ENCODE measurements around the gene METTL1. TPM values are rescaled to one million over a fixed set of nuclear protein-coding genes. Genes with fewer than 3 reads are reported as not detected.

Gene METTL1
- total and polyA plus RNA-seq, 9 of the 15 experiments (the other 6 are each of a cell fraction or from before 2014, with no cell fraction given): 12.6 to 65.9 (median 39.2) TPM

DNA sequence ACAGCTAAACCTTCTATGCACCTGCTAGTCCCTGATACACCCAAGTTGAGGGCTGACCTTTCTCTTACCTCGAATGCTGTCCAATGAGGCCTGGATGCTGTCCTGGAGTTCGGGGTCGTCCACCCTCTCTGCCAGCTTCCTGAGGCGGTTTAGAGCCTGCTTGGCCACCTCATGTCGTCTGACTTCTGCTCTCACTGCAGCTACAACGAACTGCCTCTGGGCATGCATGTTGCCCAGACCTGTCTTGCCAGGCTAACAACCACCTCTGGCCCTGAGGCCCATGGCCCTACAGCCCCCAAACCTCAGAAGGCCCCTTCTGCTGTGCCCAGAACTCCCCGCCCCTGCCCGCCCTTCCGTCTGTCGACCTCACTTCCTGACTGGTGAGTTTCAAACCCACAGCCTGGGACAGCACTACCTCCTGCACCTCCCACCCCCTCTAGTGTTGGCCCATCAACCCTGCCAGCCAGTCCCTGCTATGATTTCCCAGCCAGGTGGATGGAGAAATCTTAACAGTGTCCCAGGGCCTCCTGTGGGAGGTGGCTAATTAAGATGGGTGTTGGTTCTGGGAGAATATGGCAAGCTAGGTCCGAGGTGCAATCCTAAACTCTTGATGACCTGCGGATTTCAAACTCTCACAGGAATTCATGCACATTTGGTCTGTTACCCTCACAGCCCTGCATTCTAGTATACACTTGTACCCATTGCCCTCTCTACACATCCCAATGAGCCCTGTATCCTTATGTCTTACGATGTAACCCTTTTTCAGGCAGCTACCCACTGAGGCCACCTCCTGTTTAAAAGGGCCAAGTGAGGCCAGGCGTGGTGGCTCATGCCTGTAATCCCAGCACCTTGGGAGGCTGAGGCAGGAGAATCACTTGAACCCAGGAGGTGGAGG is 29.8 kb downstream of the METTL1 start:
- H3K9ac ChIP-seq (ENCODE audit: insufficient read depth in 1 of 2, low read depth in 2 of 2, low read length in 2 of 2): peak overlapping the region in 1 of 2 experiments; percentile 75; a peak in 2 of 4 replicates
- in situ Hi-C loops (cut with MboI) (loop anchor here (10.0 kb wide), 1 partner anchor 427 kb away; no protein-coding TSS in a partner anchor), intact Hi-C loops (cut with micrococcal nuclease) (no loop called here)
- H3K27ac ChIP-seq (ENCODE audit: extremely low read depth, low read depth, low read length): no peak overlapping the region
- H3K9me3 ChIP-seq (replicated peaks; ENCODE audit: control insufficient read depth, insufficient read depth, low read depth, low read length): no peaks in the 10 kb centered on the region
- H3K4me2 ChIP-seq (ENCODE audit: insufficient read depth, low read length): 0 out of 2 replicates have a peak overlapping the region, but pooled peaks have one; percentile 17
- DNase-seq (ENCODE audit: extremely low read depth in 1 of 4, low spot score in 3 of 4) (peak in 1 of 4 experiments; percentile 23), FAIRE-seq (no peak), ATAC-seq (no peak)
- H2AFZ ChIP-seq (ENCODE audit: low read depth, low read length): peak overlapping the region; percentile 49; the same call in 1 of the 2 replicates
- H3K27me3 ChIP-seq (ENCODE audit: control insufficient read depth in 2 of 2, insufficient read depth in 2 of 2, low read length in 2 of 2): peaks cover 0 to 19% of the 10 kb centered on the region in 2 experiments; a peak in 3 of 5 replicates
- 20% methylated on average over 14 of the region's 14 CpGs for WGBS (ENCODE audit: insufficient coverage, low coverage, missing lambda C conversion rate)
- ChIA-PET POLR2A (interaction anchor here (0.6 to 1.3 kb wide), 6 partner anchors 11 to 1328 kb away, joined by 3 to 4 read pairs (median 3); partner anchors contain the start of gene DDIT3), CTCF (ENCODE audit: low intra/inter-chr PET ratio) (no interaction called here)
- no TSS peak for BruUV-seq (replicated peaks)
- H3K4me1 ChIP-seq (replicated peaks in 1 of 2; ENCODE audit: control insufficient read depth in 2 of 2, insufficient read depth in 2 of 2, low read length in 2 of 2): peaks cover 7 to 27% of the 10 kb centered on the region in 2 experiments; a peak in 4 of 5 replicates
- no peak overlapping the region for H3K4me3 ChIP-seq
- H3K9me1 ChIP-seq (ENCODE audit: control insufficient read depth, insufficient read depth, low read length): no peaks in the 10 kb centered on the region
- peaks cover 8% of the 10 kb centered on the region; the same call in 1 of the 3 replicates for H3K79me2 ChIP-seq (ENCODE audit: control insufficient read depth, insufficient read depth, low read length)
- no peaks in the 10 kb centered on the region for H4K20me1 ChIP-seq (replicated peaks; ENCODE audit: control insufficient read depth, insufficient read depth, low read length)
- peaks cover 13% of the 10 kb centered on the region for H3K36me3 ChIP-seq (ENCODE audit: control insufficient read depth, insufficient read depth, low read length)
- no peak for TF ChIP-seq SRSF1 (IDR thresholded peaks at IDR 0.05; ENCODE audit: low read depth, low read length)
- TF ChIP-seq ZNF589 (CRISPR knock-in tag; IDR thresholded peaks at IDR 0.05; ENCODE audit: low read depth): no peak
- TF ChIP-seq, protein P1, sequence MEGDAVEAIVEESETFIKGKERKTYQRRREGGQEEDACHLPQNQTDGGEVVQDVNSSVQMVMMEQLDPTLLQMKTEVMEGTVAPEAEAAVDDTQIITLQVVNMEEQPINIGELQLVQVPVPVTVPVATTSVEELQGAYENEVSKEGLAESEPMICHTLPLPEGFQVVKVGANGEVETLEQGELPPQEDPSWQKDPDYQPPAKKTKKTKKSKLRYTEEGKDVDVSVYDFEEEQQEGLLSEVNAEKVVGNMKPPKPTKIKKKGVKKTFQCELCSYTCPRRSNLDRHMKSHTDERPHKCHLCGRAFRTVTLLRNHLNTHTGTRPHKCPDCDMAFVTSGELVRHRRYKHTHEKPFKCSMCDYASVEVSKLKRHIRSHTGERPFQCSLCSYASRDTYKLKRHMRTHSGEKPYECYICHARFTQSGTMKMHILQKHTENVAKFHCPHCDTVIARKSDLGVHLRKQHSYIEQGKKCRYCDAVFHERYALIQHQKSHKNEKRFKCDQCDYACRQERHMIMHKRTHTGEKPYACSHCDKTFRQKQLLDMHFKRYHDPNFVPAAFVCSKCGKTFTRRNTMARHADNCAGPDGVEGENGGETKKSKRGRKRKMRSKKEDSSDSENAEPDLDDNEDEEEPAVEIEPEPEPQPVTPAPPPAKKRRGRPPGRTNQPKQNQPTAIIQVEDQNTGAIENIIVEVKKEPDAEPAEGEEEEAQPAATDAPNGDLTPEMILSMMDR (IDR thresholded peaks at IDR 0.05 in 2 of 3, conservative IDR thresholded peaks at IDR 0.05 in 1 of 3; ENCODE audit: insufficient read depth in 2 of 3, low read depth in 1 of 3, low read length in 3 of 3): peak in 2 of 3 experiments; percentile 27 to 41; a peak in 3 of 6 replicates
- no peak for TF ChIP-seq NFE2L1 (tag; IDR thresholded peaks at IDR 0.05; ENCODE audit: borderline replicate concordance, low read depth)
- TF ChIP-seq RAD21 (CRISPR knock-in tag; conservative IDR thresholded peaks at IDR 0.05 in 1 of 2, IDR thresholded peaks at IDR 0.05 in 1 of 2): 0 out of 4 replicates have a peak, but pooled peaks of 1 of the 2 experiments have one; percentile 19
- TF ChIP-seq NFIC (IDR thresholded peaks at IDR 0.05): no peak
- TF ChIP-seq CBX5 (IDR thresholded peaks at IDR 0.05; ENCODE audit: borderline replicate concordance, low read depth): no peak
- TF ChIP-seq ZBTB8A (IDR thresholded peaks at IDR 0.05; ENCODE audit: partially characterized antibody): no peak
- no peak for TF ChIP-seq MAFF (IDR thresholded peaks at IDR 0.05; ENCODE audit: low read length)
- TF ChIP-seq ZNF408 (CRISPR knock-in tag; IDR thresholded peaks at IDR 0.05; ENCODE audit: low read depth): no peak
- no peak for TF ChIP-seq NCOA4 (IDR thresholded peaks at IDR 0.05; ENCODE audit: partially characterized antibody)
- TF ChIP-seq, protein P2, sequence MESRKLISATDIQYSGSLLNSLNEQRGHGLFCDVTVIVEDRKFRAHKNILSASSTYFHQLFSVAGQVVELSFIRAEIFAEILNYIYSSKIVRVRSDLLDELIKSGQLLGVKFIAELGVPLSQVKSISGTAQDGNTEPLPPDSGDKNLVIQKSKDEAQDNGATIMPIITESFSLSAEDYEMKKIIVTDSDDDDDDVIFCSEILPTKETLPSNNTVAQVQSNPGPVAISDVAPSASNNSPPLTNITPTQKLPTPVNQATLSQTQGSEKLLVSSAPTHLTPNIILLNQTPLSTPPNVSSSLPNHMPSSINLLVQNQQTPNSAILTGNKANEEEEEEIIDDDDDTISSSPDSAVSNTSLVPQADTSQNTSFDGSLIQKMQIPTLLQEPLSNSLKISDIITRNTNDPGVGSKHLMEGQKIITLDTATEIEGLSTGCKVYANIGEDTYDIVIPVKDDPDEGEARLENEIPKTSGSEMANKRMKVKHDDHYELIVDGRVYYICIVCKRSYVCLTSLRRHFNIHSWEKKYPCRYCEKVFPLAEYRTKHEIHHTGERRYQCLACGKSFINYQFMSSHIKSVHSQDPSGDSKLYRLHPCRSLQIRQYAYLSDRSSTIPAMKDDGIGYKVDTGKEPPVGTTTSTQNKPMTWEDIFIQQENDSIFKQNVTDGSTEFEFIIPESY (CRISPR knock-in tag; IDR thresholded peaks at IDR 0.05): no peak
- TF ChIP-seq, protein P3, sequence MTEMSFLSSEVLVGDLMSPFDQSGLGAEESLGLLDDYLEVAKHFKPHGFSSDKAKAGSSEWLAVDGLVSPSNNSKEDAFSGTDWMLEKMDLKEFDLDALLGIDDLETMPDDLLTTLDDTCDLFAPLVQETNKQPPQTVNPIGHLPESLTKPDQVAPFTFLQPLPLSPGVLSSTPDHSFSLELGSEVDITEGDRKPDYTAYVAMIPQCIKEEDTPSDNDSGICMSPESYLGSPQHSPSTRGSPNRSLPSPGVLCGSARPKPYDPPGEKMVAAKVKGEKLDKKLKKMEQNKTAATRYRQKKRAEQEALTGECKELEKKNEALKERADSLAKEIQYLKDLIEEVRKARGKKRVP (CRISPR knock-in tag; IDR thresholded peaks at IDR 0.05): no peak
- no peak for TF ChIP-seq JUN (IDR thresholded peaks at IDR 0.05; ENCODE audit: borderline replicate concordance, low read depth, low read length)
- TF ChIP-seq JUN (CRISPR knock-in tag; IDR thresholded peaks at IDR 0.05; ENCODE audit: borderline replicate concordance): no peak
- no peak for TF ChIP-seq SREBF2 (CRISPR knock-in tag; IDR thresholded peaks at IDR 0.05)

Measured in K562 (cell line).